Type B pancreatic cell (in vitro differentiated cells): ENCODE results near the gene PEX16. TPM values are rescaled to one million over a fixed set of nuclear protein-coding genes. Genes with fewer than 3 reads are reported as not detected.

ENCODE experiments used
- DNase-seq: peaks from one replicate; pipeline ENCODE4 v3.0.0; 2021; ENCODE audit warnings: mixed read lengths; ENCODE audit not compliant: unreplicated experiment; ENCODE audit errors: extremely low spot score
- H3K27ac Mint-ChIP-seq: 2 replicates; pipeline ENCODE4 v1.8.0; 2021; ENCODE audit warnings: mild to moderate bottlenecking, mixed read lengths
- H3K27me3 Mint-ChIP-seq: 2 replicates; pipeline ENCODE4 v1.8.0; 2021; ENCODE audit warnings: mixed read lengths
- H3K36me3 Mint-ChIP-seq: 2 replicates; pipeline ENCODE4 v1.8.0; 2021; ENCODE audit warnings: mixed read lengths
- H3K4me1 Mint-ChIP-seq: one replicate; pipeline ENCODE4 v1.8.0; 2021; ENCODE audit warnings: mixed read lengths; ENCODE audit not compliant: unreplicated experiment
- H3K4me3 Mint-ChIP-seq: 2 replicates; pipeline ENCODE4 v1.8.0; 2021; ENCODE audit warnings: mild to moderate bottlenecking, mixed read lengths
- H3K9me3 Mint-ChIP-seq: 2 replicates; pipeline ENCODE4 v1.8.0; 2021; ENCODE audit warnings: mixed read lengths
- total RNA-seq: library from RNA; stranded (reverse); gene quantifications from 2 replicates; pipeline ENCODE4 v1.2.1, GENCODE V29; 2021; ENCODE audit warnings: low replicate concordance
- TF ChIP-seq, protein P1 (sequence below): fragments of 200-600 bp; sonication (generic); conservative IDR thresholded peaks from 2 replicates; pipeline ENCODE4 v1.5.0; 2021; ENCODE audit warnings: antibody characterized with exemption, mild to moderate bottlenecking

The PEX16 gene
- total RNA-seq, 1 donor from 2014 or later: 21.7 TPM

GRCh38 chr11:45918962-45919675 lies 1.4 kb upstream of the PEX16 start:
- TF ChIP-seq, protein P1, sequence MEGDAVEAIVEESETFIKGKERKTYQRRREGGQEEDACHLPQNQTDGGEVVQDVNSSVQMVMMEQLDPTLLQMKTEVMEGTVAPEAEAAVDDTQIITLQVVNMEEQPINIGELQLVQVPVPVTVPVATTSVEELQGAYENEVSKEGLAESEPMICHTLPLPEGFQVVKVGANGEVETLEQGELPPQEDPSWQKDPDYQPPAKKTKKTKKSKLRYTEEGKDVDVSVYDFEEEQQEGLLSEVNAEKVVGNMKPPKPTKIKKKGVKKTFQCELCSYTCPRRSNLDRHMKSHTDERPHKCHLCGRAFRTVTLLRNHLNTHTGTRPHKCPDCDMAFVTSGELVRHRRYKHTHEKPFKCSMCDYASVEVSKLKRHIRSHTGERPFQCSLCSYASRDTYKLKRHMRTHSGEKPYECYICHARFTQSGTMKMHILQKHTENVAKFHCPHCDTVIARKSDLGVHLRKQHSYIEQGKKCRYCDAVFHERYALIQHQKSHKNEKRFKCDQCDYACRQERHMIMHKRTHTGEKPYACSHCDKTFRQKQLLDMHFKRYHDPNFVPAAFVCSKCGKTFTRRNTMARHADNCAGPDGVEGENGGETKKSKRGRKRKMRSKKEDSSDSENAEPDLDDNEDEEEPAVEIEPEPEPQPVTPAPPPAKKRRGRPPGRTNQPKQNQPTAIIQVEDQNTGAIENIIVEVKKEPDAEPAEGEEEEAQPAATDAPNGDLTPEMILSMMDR: no peak
- Mint-ChIP-seq H3K36me3 (no peaks in the 10 kb centered on the region), H3K27me3 (peaks cover 20% of the 10 kb centered on the region), H3K4me1 (peaks cover 7% of the 10 kb centered on the region), H3K4me3 (peak overlapping the region; percentile 99), H3K9me3 (no peaks in the 10 kb centered on the region), H3K27ac (peak overlapping the region; percentile 98)
- no peak for DNase-seq

- no peak for DNase-seq
- H3K36me3 Mint-ChIP-seq: no peaks in the 10 kb centered on the region
- no peaks in the 10 kb centered on the region for H3K9me3 Mint-ChIP-seq
- peak overlapping the region; percentile 98 for H3K27ac Mint-ChIP-seq
- peaks cover 5% of the 10 kb centered on the region for H3K4me1 Mint-ChIP-seq
- TF ChIP-seq, protein P1: no peak
- H3K4me3 Mint-ChIP-seq: peak overlapping the region; percentile 99
- H3K27me3 Mint-ChIP-seq: peaks cover 16% of the 10 kb centered on the region
Measured at GRCh38 chr11:45918331-45918941, 759 bp upstream of the PEX16 start.

- H3K4me1 Mint-ChIP-seq: peaks cover 5% of the 10 kb centered on the region
- peak overlapping the region; percentile 99 for H3K4me3 Mint-ChIP-seq
- TF ChIP-seq, protein P1: no peak
- no peaks in the 10 kb centered on the region for H3K9me3 Mint-ChIP-seq
- peaks cover 13% of the 10 kb centered on the region for H3K27me3 Mint-ChIP-seq
- H3K36me3 Mint-ChIP-seq: no peaks in the 10 kb centered on the region
- no peak for DNase-seq
- peak overlapping the region; percentile 98 for H3K27ac Mint-ChIP-seq
Measured at GRCh38 chr11:45917286-45917622, 423 bp downstream of the PEX16 start.

DNA sequence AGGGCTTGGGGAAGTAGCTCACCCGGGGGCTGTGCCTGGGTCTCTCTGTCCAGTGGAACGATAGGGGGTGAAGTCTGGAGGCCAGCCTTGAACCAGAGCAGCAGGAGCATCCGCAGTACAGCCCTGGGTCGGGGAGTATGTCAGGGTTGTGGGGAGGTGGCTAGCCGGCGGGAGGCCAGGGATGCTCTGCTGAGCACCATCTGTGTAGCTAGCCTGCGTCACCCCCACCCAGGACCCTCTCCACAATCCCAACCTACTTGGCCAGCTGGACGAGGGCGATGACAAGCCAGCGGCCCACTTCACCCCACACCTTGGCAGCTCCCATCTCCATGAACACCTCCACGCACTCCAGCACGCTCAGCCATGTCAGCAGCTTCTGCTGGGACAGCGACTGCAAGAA lies 2.2 kb downstream of the PEX16 start:
- Mint-ChIP-seq H3K27me3 (peaks cover under 1% of the 10 kb centered on the region), H3K4me3 (peak overlapping the region; percentile 17), H3K36me3 (no peaks in the 10 kb centered on the region), H3K9me3 (no peaks in the 10 kb centered on the region), H3K4me1 (no peaks in the 10 kb centered on the region), H3K27ac (no peak overlapping the region)
- no peak for DNase-seq
- TF ChIP-seq, protein P1: no peak

GRCh38 chr11:45913942-45914635 lies 3.6 kb downstream of the PEX16 start:
- no peak for DNase-seq
- TF ChIP-seq, protein P1: no peak
- H3K4me3 Mint-ChIP-seq: no peak overlapping the region
- H3K27ac Mint-ChIP-seq: no peak overlapping the region
- no peaks in the 10 kb centered on the region for H3K9me3 Mint-ChIP-seq
- no peaks in the 10 kb centered on the region for H3K4me1 Mint-ChIP-seq
- H3K27me3 Mint-ChIP-seq: no peaks in the 10 kb centered on the region
- no peaks in the 10 kb centered on the region for H3K36me3 Mint-ChIP-seq
